Panc1 (cell line): ENCODE measurements around the gene SELENOP. TPM values are rescaled to one million over a fixed set of nuclear protein-coding genes. Genes with fewer than 3 reads are reported as not detected.

Source experiments
- ATAC-seq: fragments of 200-7000 bp; cut with Tn5 transposase; 2 replicates; pipeline ENCODE4 v1.9.1; 2020; ENCODE audit warnings: mild to moderate bottlenecking, moderate library complexity
- BruUV-seq: library from RNA; stranded (reverse); fragments of 400-500 nt; replicated peaks from 2 replicates; lab custom pipeline; 2021; lab: Mats Ljungman, UMichigan
- CTCF ChIA-PET: fragments of 300-600 bp; sonication (Branson Sonifier 250); formaldehyde crosslinking; loops from one replicate; lab custom pipeline; 2022; ENCODE audit warnings: antibody characterized with exemption; lab: Charles Lee
- POLR2A ChIA-PET: fragments of 300-600 bp; sonication (Branson Sonifier 250); formaldehyde crosslinking; loops from one replicate; lab custom pipeline; 2022; ENCODE audit warnings: antibody characterized with exemption; lab: Charles Lee
- DNase-seq: peaks from one replicate; pipeline ENCODE4 v3.0.0-alpha.2; 2010; ENCODE audit warnings: low read depth, low spot score
- H3K27ac ChIP-seq: 2 replicates; pipeline ENCODE4 v1.5.1; 2011; ENCODE audit warnings: mild to moderate bottlenecking, low read length, inconsistent platforms
- H3K27me3 ChIP-seq: fragments of 200-500 bp; sonication (Bioruptor generic); 2 replicates; pipeline ENCODE4 v1.6.0; 2014; ENCODE audit warnings: low read length, inconsistent platforms; ENCODE audit not compliant: control insufficient read depth, insufficient read depth
- H3K36me3 ChIP-seq: fragments of 200-500 bp; sonication (Bioruptor generic); 2 replicates; pipeline ENCODE4 v1.5.1; 2014; ENCODE audit warnings: inconsistent platforms, mild to moderate bottlenecking, low read length, moderate library complexity; ENCODE audit not compliant: control insufficient read depth, insufficient read depth
- H3K4me1 ChIP-seq: 2 replicates; pipeline ENCODE4 v1.5.1; 2011; ENCODE audit warnings: inconsistent platforms, mild to moderate bottlenecking, low read length, moderate library complexity; ENCODE audit not compliant: control insufficient read depth, insufficient read depth
- H3K4me3 ChIP-seq, 2 experiments: 2 replicates each; pipeline ENCODE4 v1.5.1; 2011 to 2012; ENCODE audit warnings: low read depth in 2 of 2, low read length in 2 of 2, mild to moderate bottlenecking in 2 of 2, inconsistent platforms in 1 of 2, moderate library complexity in 1 of 2
- H3K9me3 ChIP-seq: fragments of 200-500 bp; sonication (Bioruptor generic); 2 replicates; pipeline ENCODE4 v1.5.1; 2014; ENCODE audit warnings: low read depth, mild to moderate bottlenecking, inconsistent platforms, low read length, moderate library complexity; ENCODE audit not compliant: control insufficient read depth, insufficient read depth
- POLR2AphosphoS5 ChIP-seq: IDR thresholded peaks from 2 replicates; pipeline ENCODE4 v1.6.1; 2012; ENCODE audit warnings: mild to moderate bottlenecking, low read depth, low read length, moderate library complexity
- REST ChIP-seq, 2 experiments: IDR thresholded peaks; 2 replicates each; pipeline ENCODE4 v1.6.1; 2011 to 2012; ENCODE audit warnings: low read depth in 2 of 2, control low read depth in 1 of 2, low read length in 1 of 2, mild to moderate bottlenecking in 1 of 2, moderate library complexity in 1 of 2; ENCODE audit not compliant: insufficient read depth in 1 of 2
- SIN3A ChIP-seq: IDR thresholded peaks from 2 replicates; pipeline ENCODE4 v1.6.1; 2012; ENCODE audit warnings: low read depth, mild to moderate bottlenecking, low read length, moderate library complexity, borderline replicate concordance; ENCODE audit not compliant: insufficient read depth
- TCF7L2 ChIP-seq: IDR thresholded peaks from 2 replicates; pipeline ENCODE4 v1.6.1; 2011; ENCODE audit warnings: mild to moderate bottlenecking, low read depth, low read length, inconsistent platforms
- in situ Hi-C: cut with HindIII; loops from 2 replicates; pipeline ENCODE4 v1.10.0; 2016; ENCODE audit warnings: low sequenced_read_pairs, low pct_unique_long_range_greater_than_20kb
- intact Hi-C: fragments of 100-400 bp; cut with micrococcal nuclease; formaldehyde crosslinking; loops from one replicate; pipeline ENCODE4 v1.10.0; 2022; ENCODE audit not compliant: unreplicated experiment
- total RNA-seq: library from RNA; stranded (reverse); gene quantifications from one replicate; pipeline ENCODE4 v1.2.1, GENCODE V29; 2021; ENCODE audit not compliant: unreplicated experiment
- TF ChIP-seq, protein P1 (sequence below): fragments of 450-650 bp; IDR thresholded peaks from 2 replicates; pipeline ENCODE4 v1.5.1; 2017; ENCODE audit warnings: mild to moderate bottlenecking

SELENOP gene
- total RNA-seq, 1 experiment from 2014 or later = 1.6 TPM

GRCh38 chr5:42787845-42788244 is 23.8 kb downstream of the SELENOP start:
- no TSS peak for BruUV-seq
- no peak for DNase-seq
- ChIA-PET POLR2A (no interaction called here), CTCF (no interaction called here)
- Histone ChIP-seq H3K9me3 (no peaks in the 10 kb centered on the region), H3K36me3 (no peaks in the 10 kb centered on the region), H3K4me1 (no peaks in the 10 kb centered on the region), H3K27ac (no peak overlapping the region), H3K27me3 (no peaks in the 10 kb centered on the region), H3K4me3 (no peak overlapping the region)
- no peak for TF ChIP-seq REST (IDR thresholded peaks at IDR 0.05; ENCODE audit: insufficient read depth in 1 of 2, low read depth in 2 of 2, low read length in 1 of 2)
- TF ChIP-seq, protein P1, sequence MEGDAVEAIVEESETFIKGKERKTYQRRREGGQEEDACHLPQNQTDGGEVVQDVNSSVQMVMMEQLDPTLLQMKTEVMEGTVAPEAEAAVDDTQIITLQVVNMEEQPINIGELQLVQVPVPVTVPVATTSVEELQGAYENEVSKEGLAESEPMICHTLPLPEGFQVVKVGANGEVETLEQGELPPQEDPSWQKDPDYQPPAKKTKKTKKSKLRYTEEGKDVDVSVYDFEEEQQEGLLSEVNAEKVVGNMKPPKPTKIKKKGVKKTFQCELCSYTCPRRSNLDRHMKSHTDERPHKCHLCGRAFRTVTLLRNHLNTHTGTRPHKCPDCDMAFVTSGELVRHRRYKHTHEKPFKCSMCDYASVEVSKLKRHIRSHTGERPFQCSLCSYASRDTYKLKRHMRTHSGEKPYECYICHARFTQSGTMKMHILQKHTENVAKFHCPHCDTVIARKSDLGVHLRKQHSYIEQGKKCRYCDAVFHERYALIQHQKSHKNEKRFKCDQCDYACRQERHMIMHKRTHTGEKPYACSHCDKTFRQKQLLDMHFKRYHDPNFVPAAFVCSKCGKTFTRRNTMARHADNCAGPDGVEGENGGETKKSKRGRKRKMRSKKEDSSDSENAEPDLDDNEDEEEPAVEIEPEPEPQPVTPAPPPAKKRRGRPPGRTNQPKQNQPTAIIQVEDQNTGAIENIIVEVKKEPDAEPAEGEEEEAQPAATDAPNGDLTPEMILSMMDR = no peak
- ATAC-seq = no peak
- in situ Hi-C loops = no loop called here
- intact Hi-C loops = no loop called here

DNA sequence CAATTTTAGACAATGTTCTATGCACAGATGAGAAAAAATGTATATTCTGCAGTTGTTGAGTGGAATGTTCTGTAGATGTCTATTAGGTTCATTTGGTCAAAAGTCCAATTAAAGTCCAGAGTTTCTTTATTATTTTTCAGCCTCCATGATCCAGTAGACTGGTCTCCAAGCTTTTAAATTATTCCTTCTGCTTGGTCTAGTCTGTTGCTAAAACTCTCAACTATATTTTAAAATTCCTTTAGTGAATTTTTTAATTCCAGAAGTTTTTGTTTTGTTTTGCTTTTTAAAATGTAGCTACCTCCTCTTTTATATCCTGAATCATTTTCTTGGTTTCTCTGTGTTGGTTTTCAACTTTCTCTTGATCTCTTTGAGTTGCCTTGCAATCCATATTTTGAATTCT is 24.6 kb downstream of the SELENOP start:
- intact Hi-C loops = no loop called here
- no TSS peak for BruUV-seq
- TF ChIP-seq TCF7L2 = no peak
- no peak for TF ChIP-seq SIN3A
- TF ChIP-seq POLR2AphosphoS5 = no peak
- TF ChIP-seq REST (IDR thresholded peaks at IDR 0.05; ENCODE audit: insufficient read depth in 1 of 2, low read depth in 2 of 2, low read length in 1 of 2) = no peak
- TF ChIP-seq, protein P1 = no peak
- Histone ChIP-seq H3K27me3 (no peaks in the 10 kb centered on the region), H3K36me3 (no peaks in the 10 kb centered on the region), H3K4me1 (no peaks in the 10 kb centered on the region), H3K27ac (no peak overlapping the region), H3K9me3 (no peaks in the 10 kb centered on the region), H3K4me3 (no peak overlapping the region)
- DNase-seq = no peak
- ChIA-PET CTCF (no interaction called here), POLR2A (no interaction called here)
- no peak for ATAC-seq
- in situ Hi-C loops = no loop called here
